Measurements from ENCODE around the gene LIMCH1.

The LIMCH1 gene

DNA sequence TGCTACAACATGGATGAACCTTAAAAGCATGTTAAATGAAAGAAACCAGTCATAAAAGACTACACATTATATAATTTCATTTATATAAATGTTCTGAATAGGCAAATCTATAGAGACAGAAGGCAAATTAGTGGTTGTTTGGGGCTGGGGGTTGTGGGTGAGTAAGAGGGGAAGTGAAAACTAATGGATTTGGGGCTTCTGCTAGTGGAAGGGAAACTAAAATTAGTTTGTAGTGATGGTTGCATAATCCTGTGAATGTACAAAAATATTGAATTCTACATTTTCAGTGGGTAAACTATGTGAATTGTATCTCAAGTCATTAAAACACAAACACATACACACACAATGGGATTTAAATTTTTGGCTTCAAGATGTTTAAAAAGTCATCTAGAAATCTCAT lies 25.4 kb upstream of the LIMCH1 start:
- Histone ChIP-seq H3K36me3 (ENCODE audit: control insufficient read depth, insufficient read depth, low read length) (no peaks in the 10 kb centered on the region), H3K27ac (ENCODE audit: low read depth, low read length) (no peak overlapping the region), H3K27me3 (ENCODE audit: control insufficient read depth, insufficient read depth, low read length) (no peaks in the 10 kb centered on the region), H3K4me3 (ENCODE audit: low read depth, low read length) (no peak overlapping the region), H3K4me1 (ENCODE audit: control insufficient read depth, insufficient read depth, low read length) (no peaks in the 10 kb centered on the region), H3K9ac (ENCODE audit: low read length) (no peak overlapping the region), H3K9me3 (ENCODE audit: control insufficient read depth, insufficient read depth, low read depth, low read length) (no peaks in the 10 kb centered on the region)

DNA sequence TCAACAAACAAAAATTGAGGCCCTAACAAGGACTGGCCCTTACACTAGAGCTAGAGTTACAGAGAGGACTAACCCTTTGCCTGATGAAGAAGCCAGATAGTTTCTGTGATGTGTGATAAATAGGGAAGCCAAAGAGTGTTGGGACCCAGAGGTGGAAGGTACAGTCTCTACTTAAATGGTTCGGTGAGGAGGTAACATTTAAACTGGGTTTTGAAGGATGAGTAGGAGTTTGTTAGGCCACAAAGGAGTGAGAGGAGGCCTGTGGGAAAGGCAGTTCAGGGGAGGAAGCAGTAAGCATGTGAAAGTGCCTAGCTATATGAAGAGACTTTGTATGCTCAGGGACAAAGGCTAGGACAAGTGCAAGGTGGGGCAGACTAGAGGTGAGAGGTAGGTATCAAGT lies 23.8 kb upstream of the LIMCH1 start:
- no peak overlapping the region for H3K9ac ChIP-seq (ENCODE audit: low read length)
- no peak overlapping the region for H3K4me3 ChIP-seq (ENCODE audit: low read depth, low read length)
- no peaks in the 10 kb centered on the region for H3K9me3 ChIP-seq (ENCODE audit: control insufficient read depth, insufficient read depth, low read depth, low read length)
- H3K4me1 ChIP-seq (ENCODE audit: control insufficient read depth, insufficient read depth, low read length) = no peaks in the 10 kb centered on the region
- no peak overlapping the region for H3K27ac ChIP-seq (ENCODE audit: low read depth, low read length)
- no peaks in the 10 kb centered on the region for H3K27me3 ChIP-seq (ENCODE audit: control insufficient read depth, insufficient read depth, low read length)
- no peaks in the 10 kb centered on the region for H3K36me3 ChIP-seq (ENCODE audit: control insufficient read depth, insufficient read depth, low read length)

- Histone ChIP-seq H3K4me1 (ENCODE audit: control insufficient read depth, insufficient read depth, low read length) (no peaks in the 10 kb centered on the region), H3K9me3 (ENCODE audit: control insufficient read depth, insufficient read depth, low read depth, low read length) (no peaks in the 10 kb centered on the region), H3K9ac (ENCODE audit: low read length) (no peak overlapping the region), H3K4me3 (ENCODE audit: low read depth, low read length) (no peak overlapping the region), H3K36me3 (ENCODE audit: control insufficient read depth, insufficient read depth, low read length) (no peaks in the 10 kb centered on the region), H3K27ac (ENCODE audit: low read depth, low read length) (no peak overlapping the region), H3K27me3 (ENCODE audit: control insufficient read depth, insufficient read depth, low read length) (no peaks in the 10 kb centered on the region)
Measured at GRCh38 chr4:41514766-41515481, 23.0 kb upstream of the LIMCH1 start.

DNA sequence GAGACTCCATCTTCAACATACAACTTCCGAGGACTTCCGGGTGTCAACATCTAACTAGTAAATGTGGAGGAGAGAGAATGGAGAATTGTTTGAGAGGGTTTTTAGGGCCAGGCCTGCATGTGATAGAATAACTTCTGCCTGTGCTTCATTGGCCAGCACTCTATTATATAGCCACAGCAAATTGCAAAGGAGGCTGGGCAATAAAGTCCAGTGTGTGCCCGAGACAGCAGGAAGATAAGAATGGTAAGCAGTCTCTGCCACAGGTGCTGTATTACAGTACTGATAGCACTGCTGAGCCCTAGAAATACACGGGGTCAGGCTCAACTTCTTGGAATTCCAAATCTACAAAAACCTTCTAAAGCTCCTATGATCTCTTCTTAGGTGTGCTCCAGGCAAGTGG lies 20.8 kb upstream of the LIMCH1 start:
- no peak overlapping the region for H3K4me3 ChIP-seq (ENCODE audit: low read depth, low read length)
- no peaks in the 10 kb centered on the region for H3K27me3 ChIP-seq (ENCODE audit: control insufficient read depth, insufficient read depth, low read length)

GRCh38 chr4:41517747-41518146 lies 20.2 kb upstream of the LIMCH1 start:
- Histone ChIP-seq H3K9me3 (ENCODE audit: control insufficient read depth, insufficient read depth, low read depth, low read length) (no peaks in the 10 kb centered on the region), H3K4me3 (ENCODE audit: low read depth, low read length) (no peak overlapping the region), H3K4me1 (ENCODE audit: control insufficient read depth, insufficient read depth, low read length) (no peaks in the 10 kb centered on the region), H3K9ac (ENCODE audit: low read length) (no peak overlapping the region), H3K27me3 (ENCODE audit: control insufficient read depth, insufficient read depth, low read length) (no peaks in the 10 kb centered on the region), H3K27ac (ENCODE audit: low read depth, low read length) (no peak overlapping the region), H3K36me3 (ENCODE audit: control insufficient read depth, insufficient read depth, low read length) (no peaks in the 10 kb centered on the region)

More for the DNA sequence above, 20.8 kb upstream of the LIMCH1 start:
- Histone ChIP-seq H3K36me3 (ENCODE audit: control insufficient read depth, insufficient read depth, low read length) (no peaks in the 10 kb centered on the region), H3K9ac (ENCODE audit: low read length) (no peak overlapping the region), H3K27ac (ENCODE audit: low read depth, low read length) (no peak overlapping the region), H3K4me1 (ENCODE audit: control insufficient read depth, insufficient read depth, low read length) (no peaks in the 10 kb centered on the region), H3K9me3 (ENCODE audit: control insufficient read depth, insufficient read depth, low read depth, low read length) (no peaks in the 10 kb centered on the region)

GRCh38 chr4:41524425-41524824 lies 13.5 kb upstream of the LIMCH1 start:
- no peaks in the 10 kb centered on the region for H3K27me3 ChIP-seq (ENCODE audit: control insufficient read depth, insufficient read depth, low read length)
- no peak overlapping the region for H3K4me3 ChIP-seq (ENCODE audit: low read depth, low read length)
- H3K9me3 ChIP-seq (ENCODE audit: control insufficient read depth, insufficient read depth, low read depth, low read length) = no peaks in the 10 kb centered on the region; the same call in 1 of the 2 replicates
- no peak overlapping the region for H3K9ac ChIP-seq (ENCODE audit: low read length)
- peaks cover 22% of the 10 kb centered on the region for H3K4me1 ChIP-seq (ENCODE audit: control insufficient read depth, insufficient read depth, low read length)
- H3K27ac ChIP-seq (ENCODE audit: low read depth, low read length) = peak overlapping the region; percentile 83; the same call in 1 of the 2 replicates
- no peaks in the 10 kb centered on the region for H3K36me3 ChIP-seq (ENCODE audit: control insufficient read depth, insufficient read depth, low read length)

GRCh38 chr4:41525129-41525528 lies 12.8 kb upstream of the LIMCH1 start:
- no peak overlapping the region for H3K4me3 ChIP-seq (ENCODE audit: low read depth, low read length)
- no peaks in the 10 kb centered on the region for H3K27me3 ChIP-seq (ENCODE audit: control insufficient read depth, insufficient read depth, low read length)
- peaks cover 22% of the 10 kb centered on the region for H3K4me1 ChIP-seq (ENCODE audit: control insufficient read depth, insufficient read depth, low read length)
- H3K27ac ChIP-seq (ENCODE audit: low read depth, low read length) = peak overlapping the region; percentile 83
- H3K9ac ChIP-seq (ENCODE audit: low read length) = no peak overlapping the region
- H3K9me3 ChIP-seq (ENCODE audit: control insufficient read depth, insufficient read depth, low read depth, low read length) = no peaks in the 10 kb centered on the region; the same call in 1 of the 2 replicates
- no peaks in the 10 kb centered on the region for H3K36me3 ChIP-seq (ENCODE audit: control insufficient read depth, insufficient read depth, low read length)

GRCh38 chr4:41526628-41527027 lies 11.3 kb upstream of the LIMCH1 start:
- H3K4me3 ChIP-seq (ENCODE audit: low read depth, low read length) = no peak overlapping the region
- H3K36me3 ChIP-seq (ENCODE audit: control insufficient read depth, insufficient read depth, low read length) = no peaks in the 10 kb centered on the region
- H3K9me3 ChIP-seq (ENCODE audit: control insufficient read depth, insufficient read depth, low read depth, low read length) = no peaks in the 10 kb centered on the region; the same call in 1 of the 2 replicates
- no peak overlapping the region for H3K9ac ChIP-seq (ENCODE audit: low read length)
- no peaks in the 10 kb centered on the region for H3K27me3 ChIP-seq (ENCODE audit: control insufficient read depth, insufficient read depth, low read length)
- H3K4me1 ChIP-seq (ENCODE audit: control insufficient read depth, insufficient read depth, low read length) = peaks cover 22% of the 10 kb centered on the region
- no peak overlapping the region for H3K27ac ChIP-seq (ENCODE audit: low read depth, low read length)

GRCh38 chr4:41528512-41529205 lies 9.3 kb upstream of the LIMCH1 start:
- H3K4me1 ChIP-seq (ENCODE audit: control insufficient read depth, insufficient read depth, low read length) = peaks cover 22% of the 10 kb centered on the region
- H3K9me3 ChIP-seq (ENCODE audit: control insufficient read depth, insufficient read depth, low read depth, low read length) = no peaks in the 10 kb centered on the region; the same call in 1 of the 2 replicates
- H3K4me3 ChIP-seq (ENCODE audit: low read depth, low read length) = no peak overlapping the region
- no peak overlapping the region for H3K27ac ChIP-seq (ENCODE audit: low read depth, low read length)
- H3K9ac ChIP-seq (ENCODE audit: low read length) = no peak overlapping the region
- no peaks in the 10 kb centered on the region for H3K27me3 ChIP-seq (ENCODE audit: control insufficient read depth, insufficient read depth, low read length)
- no peaks in the 10 kb centered on the region for H3K36me3 ChIP-seq (ENCODE audit: control insufficient read depth, insufficient read depth, low read length)

DNA sequence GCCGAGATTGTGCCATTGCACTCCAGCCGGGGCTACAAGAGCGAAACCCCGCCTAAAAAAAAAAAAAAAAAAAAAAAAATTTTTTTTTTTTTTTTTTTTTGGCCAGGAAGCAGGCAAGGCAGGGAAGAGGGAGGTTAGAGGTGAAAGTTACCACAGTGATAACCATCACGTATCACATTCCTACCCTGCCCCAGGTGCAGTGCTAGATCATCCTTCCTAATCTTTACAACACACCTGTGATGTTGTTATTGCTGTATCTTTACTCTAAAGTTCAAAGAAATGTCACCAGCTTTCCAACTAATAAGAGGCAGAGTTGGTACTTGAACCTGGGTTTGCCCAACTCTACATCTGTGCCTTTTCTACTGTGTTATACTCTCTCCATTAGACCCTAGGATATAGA lies 7.2 kb upstream of the LIMCH1 start:
- Histone ChIP-seq H3K36me3 (ENCODE audit: control insufficient read depth, insufficient read depth, low read length) (no peaks in the 10 kb centered on the region), H3K27me3 (ENCODE audit: control insufficient read depth, insufficient read depth, low read length) (no peaks in the 10 kb centered on the region), H3K4me1 (ENCODE audit: control insufficient read depth, insufficient read depth, low read length) (peaks cover 8% of the 10 kb centered on the region; the same call in 1 of the 2 replicates), H3K27ac (ENCODE audit: low read depth, low read length) (no peak overlapping the region), H3K9me3 (ENCODE audit: control insufficient read depth, insufficient read depth, low read depth, low read length) (no peaks in the 10 kb centered on the region; the same call in 1 of the 2 replicates), H3K9ac (ENCODE audit: low read length) (no peak overlapping the region), H3K4me3 (ENCODE audit: low read depth, low read length) (no peak overlapping the region)

GRCh38 chr4:41532336-41532735 lies 5.6 kb upstream of the LIMCH1 start:
- Histone ChIP-seq H3K9me3 (ENCODE audit: control insufficient read depth, insufficient read depth, low read depth, low read length) (no peaks in the 10 kb centered on the region; the same call in 1 of the 2 replicates), H3K36me3 (ENCODE audit: control insufficient read depth, insufficient read depth, low read length) (no peaks in the 10 kb centered on the region), H3K27ac (ENCODE audit: low read depth, low read length) (no peak overlapping the region), H3K4me3 (ENCODE audit: low read depth, low read length) (no peak overlapping the region), H3K9ac (ENCODE audit: low read length) (no peak overlapping the region), H3K4me1 (ENCODE audit: control insufficient read depth, insufficient read depth, low read length) (peaks cover 10% of the 10 kb centered on the region), H3K27me3 (ENCODE audit: control insufficient read depth, insufficient read depth, low read length) (no peaks in the 10 kb centered on the region)

Measured in HUES6 (cell line).